Esophagus squamous epithelium (tissue), 5 donors: ENCODE results near the gene PDGFC. TPM values are rescaled to one million over a fixed set of nuclear protein-coding genes. Genes with fewer than 3 reads are reported as not detected.

Experiments
- DNase-seq: peaks from one replicate; lab custom pipeline; 2025; lab: John Stamatoyannopoulos, UW
- H3K27ac ChIP-seq, 4 donors: fragments of 200-600 bp; sonication (generic); one replicate each; pipeline ENCODE4 v1.5.1; 2016 to 2019; ENCODE audit warnings: mild to moderate bottlenecking in 1 of 4
- H3K27me3 ChIP-seq, 4 donors: fragments of 200-600 bp; sonication (generic); 1 replicate in 3 of 4; 2 replicates in 1 of 4; pipeline versions ENCODE4 v1.5.1 to v1.6.0; 2017 to 2021; ENCODE audit warnings: antibody characterized with exemption in 1 of 4
- H3K36me3 ChIP-seq, 3 donors: fragments of 200-600 bp; sonication (generic); one replicate each; pipeline ENCODE4 v1.5.1; 2016 to 2019
- H3K4me1 ChIP-seq, 3 donors: fragments of 200-600 bp; sonication (generic); one replicate each; pipeline ENCODE4 v1.5.1; 2017 to 2019
- H3K4me3 ChIP-seq, 4 donors: fragments of 200-600 bp; sonication (generic); 1 replicate in 3 of 4; 2 replicates in 1 of 4; pipeline ENCODE4 v1.5.1; 2016 to 2019; ENCODE audit warnings: mild to moderate bottlenecking in 2 of 4, moderate library complexity in 1 of 4
- H3K9me3 ChIP-seq, 3 donors: fragments of 200-600 bp; sonication (generic); one replicate each; pipeline ENCODE4 v1.5.1; 2016 to 2019
- CTCF ChIP-seq, 6 experiments: fragments of 450-650 bp in 4 of 6; fragments of 200-600 bp in 2 of 6; sonication (generic) in 2 of 6; IDR thresholded peaks; one replicate each; pipeline ENCODE4 v1.5.1; 2016 to 2019; ENCODE audit warnings: antibody characterized with exemption in 6 of 6, mild to moderate bottlenecking in 4 of 6, moderate library complexity in 4 of 6
- POLR2A ChIP-seq, 4 donors: fragments of 450-650 bp; IDR thresholded peaks; one replicate each; pipeline ENCODE4 v1.6.1; 2017; ENCODE audit warnings: antibody characterized with exemption in 4 of 4, mild to moderate bottlenecking in 4 of 4, moderate library complexity in 3 of 4
- WGBS, 2 donors: methylation state at CpG; one replicate each; pipeline ENCODE4 v1.1.5; 2018; 5-methylcytosine and 5-hydroxymethylcytosine counted together
- intact Hi-C: fragments of 100-400 bp; cut with DNase I; formaldehyde crosslinking; loops from one replicate; pipeline ENCODE4 v1.15.0; 2022
- total RNA-seq, 4 donors: library from RNA; depleted of rRNA; stranded (reverse); fragments of >200 nt; gene quantifications; one replicate each; pipeline ENCODE4 v1.1.0, GENCODE V29; 2016
- donor health status: DM: yes; HTN: yes; CAD: no.

Gene PDGFC
- total RNA-seq, 4 donors from 2014 or later, result 2.9 to 22.1 (median 7.7) TPM

GRCh38 chr4:156923525-156923924, 48.1 kb downstream of the PDGFC start:
- intact Hi-C loops, result no loop called here
- WGBS, 2 donors, result 50 to 65% methylated on average over 1 of the region's 1 CpG

GRCh38 chr4:156915221-156915620, 56.4 kb downstream of the PDGFC start:
- intact Hi-C loops, result no loop called here
- Histone ChIP-seq H3K4me3 (no peak overlapping the region), H3K27me3 (no peaks in the 10 kb centered on the region), H3K27ac (no peak overlapping the region), H3K9me3 (no peaks in the 10 kb centered on the region), H3K4me1 (no peaks in the 10 kb centered on the region), H3K36me3 (no peaks in the 10 kb centered on the region)
- no peak for DNase-seq
- TF ChIP-seq CTCF (IDR thresholded peaks at IDR 0.05), result no peak
- no peak for TF ChIP-seq POLR2A (IDR thresholded peaks at IDR 0.05)
- WGBS, 2 donors, result 84 to 100% methylated on average over 2 of the region's 2 CpGs

More at GRCh38 chr4:156923525-156923924, 48.1 kb downstream of the PDGFC start:
- peaks cover 0 to 7% (median 0%) of the 10 kb centered on the region in 3 donors for H3K4me1 ChIP-seq
- H3K9me3 ChIP-seq, result peaks cover 0 to 6% (median 0%) of the 10 kb centered on the region in 3 donors
- TF ChIP-seq POLR2A (IDR thresholded peaks at IDR 0.05) (no peak), CTCF (IDR thresholded peaks at IDR 0.05) (no peak)
- H3K27ac ChIP-seq, result no peak overlapping the region
- H3K36me3 ChIP-seq, result no peaks in the 10 kb centered on the region
- no peak overlapping the region for H3K4me3 ChIP-seq
- peaks cover 0 to 6% (median 0%) of the 10 kb centered on the region in 4 donors for H3K27me3 ChIP-seq
- DNase-seq, result no peak

GRCh38 chr4:156913234-156913633, 58.4 kb downstream of the PDGFC start:
- intact Hi-C loops, result no loop called here
- no peak for DNase-seq
- no peaks in the 10 kb centered on the region for H3K27me3 ChIP-seq
- no peak for TF ChIP-seq CTCF (IDR thresholded peaks at IDR 0.05)
- TF ChIP-seq POLR2A (IDR thresholded peaks at IDR 0.05), result no peak
- WGBS, 2 donors, result 93 to 94% methylated on average over 4 of the region's 4 CpGs
- no peaks in the 10 kb centered on the region for H3K36me3 ChIP-seq
- H3K4me1 ChIP-seq, result no peaks in the 10 kb centered on the region
- H3K9me3 ChIP-seq, result no peaks in the 10 kb centered on the region
- H3K4me3 ChIP-seq, result no peak overlapping the region
- H3K27ac ChIP-seq, result no peak overlapping the region

GRCh38 chr4:156909010-156909409, 62.6 kb downstream of the PDGFC start:
- TF ChIP-seq POLR2A (IDR thresholded peaks at IDR 0.05) (no peak), CTCF (IDR thresholded peaks at IDR 0.05) (no peak)
- H3K9me3 ChIP-seq, result no peaks in the 10 kb centered on the region
- WGBS, 2 donors, result 73 to 74% methylated on average over 2 of the region's 2 CpGs
- H3K4me3 ChIP-seq, result no peak overlapping the region
- no peak overlapping the region for H3K27ac ChIP-seq
- no peak for DNase-seq
- intact Hi-C loops, result no loop called here
- H3K36me3 ChIP-seq, result no peaks in the 10 kb centered on the region
- H3K4me1 ChIP-seq, result no peaks in the 10 kb centered on the region
- no peaks in the 10 kb centered on the region for H3K27me3 ChIP-seq

- no peak overlapping the region for H3K4me3 ChIP-seq
- H3K36me3 ChIP-seq, result no peaks in the 10 kb centered on the region
- no peak for DNase-seq
- no peaks in the 10 kb centered on the region for H3K27me3 ChIP-seq
- H3K9me3 ChIP-seq, result no peaks in the 10 kb centered on the region
- H3K27ac ChIP-seq, result no peak overlapping the region
- TF ChIP-seq POLR2A (IDR thresholded peaks at IDR 0.05) (no peak), CTCF (IDR thresholded peaks at IDR 0.05) (no peak)
- intact Hi-C loops, result no loop called here
- 11% methylated on average over 2 of the region's 2 CpGs for WGBS, 2 donors
- H3K4me1 ChIP-seq, result no peaks in the 10 kb centered on the region
These were observed 65.3 kb downstream of the PDGFC start for GRCh38 chr4:156906325-156906724.
